Hematopoietic multipotent progenitor cell treated with erythropoietin and hydrocortisone succinate and interleukin-3 and kit ligand, for 17 days (in vitro differentiated cells): ENCODE results near the gene NDST3.

ENCODE experiments used
- DNase-seq: peaks from one replicate; pipeline ENCODE4 v3.0.0-alpha.2; 2015; ENCODE audit warnings: low spot score

Gene NDST3

DNA sequence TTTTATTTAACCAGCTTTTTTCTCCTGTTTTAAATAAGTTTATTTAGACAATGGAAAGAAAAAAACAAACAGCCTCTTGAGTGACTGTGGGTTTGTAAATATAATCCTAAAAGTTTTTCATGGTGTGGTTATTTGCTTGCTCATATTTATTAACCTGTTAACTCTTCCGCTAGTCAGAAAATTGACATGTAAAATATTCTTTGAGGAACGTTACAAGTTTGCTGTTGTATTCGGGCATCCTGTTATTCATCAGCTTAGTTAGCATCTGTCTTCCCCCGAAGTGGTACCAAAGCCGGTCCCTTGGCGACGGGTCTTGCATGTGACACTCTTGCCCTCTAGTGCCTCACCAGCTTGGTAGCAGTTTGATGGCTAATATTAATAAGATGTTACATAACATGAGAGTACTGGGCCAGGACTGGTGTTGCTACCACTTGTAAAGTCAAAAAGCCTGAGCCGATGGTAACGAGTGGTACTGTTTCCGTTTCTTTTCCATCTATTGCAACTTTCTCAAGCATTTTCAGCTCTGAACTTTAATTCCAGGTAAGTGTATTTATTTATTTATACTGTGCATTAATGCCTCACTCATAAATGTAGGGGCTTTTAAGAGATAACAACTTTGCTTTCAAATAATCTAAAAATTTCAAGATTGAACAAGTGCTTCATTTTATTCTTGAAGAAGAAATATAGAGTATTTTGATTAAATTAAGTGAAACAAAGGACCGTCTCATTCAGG lies at the start of gene NDST3:
Gene NDST3 (plus strand): TSS at position 434 of the 733 bp plus-strand sequence. CDS start 19,425 bp downstream, outside the sequence.
- DNase-seq = no peak

DNA sequence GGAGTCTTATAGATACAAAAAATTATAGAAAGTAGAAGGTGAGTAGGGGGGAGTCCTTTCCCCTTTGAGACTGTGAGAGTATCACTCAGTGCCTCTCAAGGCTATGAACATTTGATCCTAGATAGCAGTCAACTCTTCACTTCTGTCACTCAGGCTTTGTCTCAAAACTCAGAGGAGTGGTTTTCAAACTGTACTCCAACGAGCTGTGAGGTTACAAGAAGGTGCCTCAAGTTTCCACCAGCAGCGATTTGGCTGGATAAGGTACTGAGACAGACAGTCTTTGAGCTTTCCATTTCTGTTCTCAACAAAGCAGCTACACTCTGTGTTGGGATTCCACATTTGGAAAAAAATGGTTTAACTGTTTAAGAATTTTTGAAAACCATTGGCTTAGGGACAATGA lies 48.0 kb upstream of the NDST3 start:
- DNase-seq = no peak

DNA sequence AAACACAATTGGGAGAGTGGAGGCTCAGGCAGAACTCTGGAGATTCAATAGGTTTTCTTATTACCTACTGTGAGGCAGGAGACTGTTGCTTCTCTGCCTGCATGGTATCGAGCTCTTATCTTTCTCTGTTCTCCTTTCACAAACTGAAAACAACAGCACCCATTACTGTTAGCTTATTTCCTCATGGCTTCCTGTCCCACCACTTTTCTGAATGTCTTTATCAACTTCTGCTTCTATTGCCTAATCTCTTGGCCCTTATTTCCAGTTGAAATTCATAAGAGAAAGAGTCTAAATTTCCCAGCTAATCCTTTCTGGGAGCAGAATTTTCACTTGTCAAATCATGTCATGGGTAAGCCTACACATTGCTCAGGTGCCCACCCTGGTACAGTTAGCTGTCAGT lies 46.8 kb upstream of the NDST3 start:
- DNase-seq = no peak

DNA sequence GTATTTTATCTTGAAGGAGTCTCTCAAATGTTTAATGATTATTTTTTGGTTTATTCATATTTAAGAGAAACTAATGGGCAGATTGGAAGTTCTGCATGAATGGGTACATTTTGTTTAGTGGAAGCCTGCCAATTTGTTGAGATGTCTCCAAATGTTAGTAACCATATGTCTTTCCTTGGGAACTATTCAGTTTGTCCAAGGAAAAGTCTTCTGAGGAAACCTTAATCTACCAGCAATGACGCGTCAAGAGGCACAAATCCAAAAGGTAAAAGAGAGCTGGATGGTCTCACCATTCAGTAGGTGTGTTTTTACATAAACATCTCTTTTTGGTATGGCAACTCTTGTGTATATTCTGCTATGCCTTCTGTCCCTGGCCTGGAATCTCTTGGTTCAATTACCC lies 37.4 kb upstream of the NDST3 start:
- no peak for DNase-seq

DNA sequence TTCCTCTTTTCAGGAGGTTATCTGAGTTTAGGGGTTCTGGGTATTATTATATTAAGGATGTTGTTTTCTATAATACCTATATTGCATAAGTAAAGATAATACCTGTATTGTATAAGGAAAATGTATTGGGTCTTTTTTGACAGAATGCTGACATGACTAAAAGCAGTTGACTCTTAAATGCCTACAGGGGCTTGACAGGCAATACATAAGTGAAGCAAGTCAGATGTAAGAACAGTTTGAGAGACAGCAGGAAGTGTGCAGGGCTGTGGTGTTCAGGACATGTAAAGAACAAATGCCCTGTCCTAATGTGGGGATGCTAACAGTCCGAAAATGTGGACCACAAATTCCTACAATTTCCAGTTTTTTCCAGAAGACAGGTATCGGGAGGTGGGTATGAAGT lies 30.2 kb upstream of the NDST3 start:
- no peak for DNase-seq

DNA sequence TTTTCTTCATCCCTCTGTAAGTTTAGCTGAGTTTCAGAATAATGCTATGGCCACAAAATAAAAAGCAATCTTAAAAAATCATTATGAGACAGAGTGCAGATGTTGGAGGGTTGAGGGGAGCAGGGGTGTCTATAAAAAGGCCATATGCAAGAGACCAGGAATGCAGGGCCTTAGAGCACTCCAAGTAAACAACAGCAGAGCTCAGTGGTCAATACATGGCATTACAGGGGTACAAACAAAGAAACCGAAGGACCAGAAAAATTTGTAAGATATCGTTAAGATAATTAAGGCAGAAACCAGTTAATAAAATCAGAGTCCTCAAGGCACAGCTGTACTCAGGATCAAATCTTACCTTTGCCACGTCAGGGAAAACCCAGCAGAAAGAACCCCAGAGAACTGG lies 28.4 kb upstream of the NDST3 start:
- DNase-seq = no peak

DNA sequence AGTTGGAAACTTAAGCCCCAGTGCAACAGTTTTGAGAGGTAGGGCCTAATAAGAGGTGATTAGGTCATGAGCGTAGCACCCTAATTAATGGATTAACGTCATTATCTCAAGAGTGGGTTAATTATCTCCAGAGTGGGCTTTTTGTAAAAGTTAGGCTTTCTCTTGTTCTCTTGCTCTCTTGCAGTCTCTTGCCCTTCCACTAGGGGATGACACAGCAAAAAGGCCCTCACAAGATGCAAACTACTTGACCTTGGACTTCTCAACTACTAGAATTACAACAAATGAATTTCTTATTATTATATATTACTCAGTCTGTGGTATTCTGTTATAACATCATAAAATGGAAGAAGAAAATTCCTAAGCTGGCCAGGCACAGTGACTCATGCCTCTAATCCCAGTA lies 22.1 kb upstream of the NDST3 start:
- DNase-seq = no peak

DNA sequence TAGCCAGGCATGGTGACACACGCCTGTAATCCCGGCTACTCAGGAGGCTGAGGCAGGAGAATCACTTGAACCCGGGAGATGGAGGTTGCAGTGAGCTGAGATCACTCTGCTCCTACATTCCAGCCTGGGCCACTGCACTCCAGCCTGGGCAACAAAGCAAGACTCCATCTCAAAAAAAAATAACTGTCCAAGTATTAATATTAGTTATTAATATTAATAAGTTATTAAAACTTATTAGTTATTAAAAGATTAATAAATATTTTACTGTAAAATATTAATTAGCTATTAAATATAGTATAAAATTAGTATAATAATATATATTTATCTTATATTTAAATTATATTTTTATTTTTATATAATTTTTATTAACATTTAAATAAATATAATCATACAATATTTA lies 19.5 kb upstream of the NDST3 start:
- DNase-seq = no peak

DNA sequence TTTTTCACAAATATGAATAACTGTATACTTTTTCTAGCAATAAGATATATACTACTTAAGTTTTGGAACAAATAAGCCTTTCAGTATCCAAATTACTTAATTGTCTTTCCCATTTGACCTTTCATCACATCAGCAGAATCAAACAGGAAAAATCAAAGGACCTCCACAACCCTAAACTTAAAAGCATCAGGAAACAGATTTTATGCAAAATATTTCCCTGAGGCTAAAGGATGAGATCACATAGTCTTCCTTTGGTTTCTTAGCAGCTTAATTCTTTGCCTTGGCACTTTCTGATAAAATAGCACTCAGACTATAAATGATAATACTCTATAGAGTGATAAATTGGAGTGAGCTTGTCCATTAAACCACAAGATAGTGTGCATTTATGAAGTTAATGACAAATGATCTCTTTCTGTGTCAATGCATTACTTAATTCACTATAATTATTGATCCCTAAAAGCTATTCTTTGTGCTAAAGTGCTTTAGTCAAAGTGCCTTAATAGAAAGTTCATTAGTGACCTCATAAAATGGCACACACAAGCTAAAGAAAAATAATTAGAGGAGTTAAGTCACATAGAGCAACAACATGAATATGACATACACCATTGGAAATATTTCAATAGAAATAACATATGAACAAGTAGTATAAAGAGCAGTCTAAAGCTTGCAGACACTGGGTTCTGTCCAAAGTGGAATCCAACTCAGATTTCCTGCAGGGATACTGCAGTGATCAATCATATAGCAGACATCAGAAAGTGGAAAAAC lies 15.7 kb upstream of the NDST3 start:
- DNase-seq = no peak

DNA sequence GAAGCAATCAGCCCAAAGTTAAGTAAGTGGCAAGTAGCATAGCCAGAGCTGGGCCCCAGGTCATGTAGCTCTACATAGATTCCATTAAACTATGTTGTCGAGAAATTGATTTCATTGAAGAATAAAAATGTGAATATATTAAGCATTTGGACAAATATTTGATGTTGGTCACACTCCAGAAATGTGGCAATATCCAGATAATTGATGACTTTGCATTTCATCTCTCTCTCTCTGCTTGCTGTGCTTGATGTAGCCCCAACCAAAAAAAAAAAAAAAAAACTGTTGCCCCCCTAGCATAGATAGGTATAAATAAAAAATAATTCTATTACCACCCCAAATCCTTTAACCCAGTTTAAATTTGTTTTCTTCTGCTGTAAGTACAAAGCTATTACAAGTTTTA lies 7.5 kb upstream of the NDST3 start:
- no peak for DNase-seq

DNA sequence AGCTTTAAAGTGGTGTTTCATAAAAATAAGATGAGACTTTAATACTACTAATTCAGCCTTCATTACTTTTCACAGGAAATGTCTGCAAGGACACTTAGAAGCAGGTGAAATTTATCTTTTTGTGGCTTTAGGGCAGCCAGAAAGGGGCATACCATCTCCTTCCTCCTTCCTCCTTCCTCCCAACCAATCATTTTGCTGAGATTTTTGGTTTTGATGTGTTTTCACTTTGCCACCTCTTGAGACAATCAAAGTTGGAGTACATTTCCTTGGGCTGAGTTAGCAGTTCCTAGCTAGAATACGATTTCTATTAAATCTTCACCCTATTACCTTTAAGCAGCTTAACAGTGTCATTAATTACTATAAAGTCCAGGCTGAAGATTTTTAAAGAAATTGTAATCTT lies 5.1 kb upstream of the NDST3 start:
- no peak for DNase-seq

DNA sequence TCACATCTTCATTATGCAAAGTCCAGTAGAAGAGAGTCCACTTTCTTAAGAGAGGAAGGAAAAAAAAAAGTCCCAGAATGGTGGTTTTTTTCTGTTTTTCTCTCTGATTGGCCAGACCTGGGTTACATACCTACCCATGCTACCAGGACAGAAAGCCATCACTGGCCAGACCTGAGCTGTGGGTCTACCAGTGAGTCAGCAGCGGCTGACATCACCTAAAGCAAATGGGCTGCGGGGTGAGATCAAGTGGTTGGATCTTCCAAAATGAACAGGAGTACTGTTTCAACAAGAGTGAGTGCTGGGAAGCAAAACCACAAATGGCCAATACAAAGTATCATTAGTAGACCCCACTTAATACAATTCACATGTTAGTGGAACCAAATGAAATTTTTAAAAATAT lies 1.6 kb upstream of the NDST3 start:
- DNase-seq = no peak

DNA sequence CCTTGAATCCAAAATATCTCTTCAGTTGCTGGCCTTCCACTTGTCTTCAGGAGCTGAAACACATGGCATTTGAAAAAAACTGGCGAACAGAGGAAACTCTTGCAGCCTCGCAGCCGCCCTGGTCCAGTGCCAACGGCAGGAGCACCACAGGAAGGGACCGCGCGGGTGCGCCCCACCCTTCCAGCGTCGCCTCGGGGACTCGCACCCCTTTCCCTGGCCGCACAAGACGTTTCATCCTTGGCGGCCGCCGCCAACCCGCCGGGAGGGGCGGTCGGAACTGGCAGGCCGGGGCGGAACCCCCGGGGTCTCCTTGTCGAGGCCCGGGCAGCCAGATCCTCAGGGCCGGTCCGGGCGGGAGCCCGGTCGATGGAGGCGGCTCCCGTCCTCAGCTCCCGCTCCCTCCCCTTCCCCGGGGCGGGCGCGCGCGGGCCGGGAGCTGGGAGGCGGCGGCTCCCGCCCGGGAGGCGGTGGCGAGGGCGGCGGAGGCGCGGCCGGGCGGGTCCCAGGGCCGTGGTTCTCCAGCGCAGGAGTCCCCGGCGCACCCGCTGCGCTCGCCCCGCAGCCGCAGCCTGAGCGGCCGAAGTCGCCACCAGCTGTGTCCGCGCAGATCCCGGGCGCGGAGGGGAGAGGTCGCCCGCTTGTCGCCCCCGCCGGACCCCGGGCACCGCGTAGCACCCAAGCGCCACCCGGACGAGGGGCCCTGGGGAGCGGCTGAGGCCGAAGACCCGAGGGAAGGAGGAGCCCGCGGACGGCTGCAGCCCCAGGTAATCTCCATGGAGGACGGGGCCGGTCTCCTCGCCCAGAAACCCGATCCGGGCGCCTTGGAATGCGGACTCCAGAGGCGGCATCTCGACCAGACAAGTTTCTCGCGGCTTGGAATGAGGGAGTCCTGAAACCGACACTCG lies 886 bp upstream of the NDST3 start:
- no peak for DNase-seq

DNA sequence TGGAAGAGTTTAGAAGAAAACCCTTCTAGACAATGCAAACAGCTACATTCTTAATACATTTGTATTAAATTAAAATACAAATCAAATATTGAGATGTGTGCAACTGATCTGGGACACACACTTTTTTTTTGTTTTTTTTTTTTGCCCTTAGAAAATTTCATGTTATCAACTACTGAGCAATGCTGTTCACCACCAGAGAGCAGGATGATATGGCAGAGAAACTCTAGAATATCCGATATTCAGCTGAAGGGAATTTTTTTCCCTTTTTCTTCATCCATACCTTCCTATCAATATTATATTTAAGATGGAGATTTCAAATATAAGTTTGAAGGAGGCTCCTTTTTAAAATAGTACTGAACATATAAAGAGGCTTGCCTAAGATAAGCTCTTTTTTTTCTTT lies 1.0 kb downstream of the NDST3 start:
- DNase-seq = no peak

DNA sequence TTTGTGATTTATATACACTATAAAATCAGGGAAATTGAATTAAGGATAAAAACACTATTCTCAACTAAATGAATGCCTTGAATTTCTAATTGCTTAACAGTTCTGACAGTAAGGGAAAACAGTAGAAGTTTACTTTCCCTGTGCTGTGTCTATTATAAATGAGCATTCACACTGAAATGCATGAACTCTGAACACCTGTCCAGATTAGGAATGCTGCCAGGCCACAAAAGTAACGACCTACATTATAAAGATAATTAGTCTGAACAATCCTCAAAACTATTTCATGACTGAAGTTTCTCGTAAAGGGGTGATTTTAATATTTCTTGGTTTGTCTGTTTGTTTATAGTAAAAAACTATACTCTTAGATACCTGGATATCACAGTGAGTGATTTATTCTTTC lies 2.0 kb downstream of the NDST3 start:
- no peak for DNase-seq

DNA sequence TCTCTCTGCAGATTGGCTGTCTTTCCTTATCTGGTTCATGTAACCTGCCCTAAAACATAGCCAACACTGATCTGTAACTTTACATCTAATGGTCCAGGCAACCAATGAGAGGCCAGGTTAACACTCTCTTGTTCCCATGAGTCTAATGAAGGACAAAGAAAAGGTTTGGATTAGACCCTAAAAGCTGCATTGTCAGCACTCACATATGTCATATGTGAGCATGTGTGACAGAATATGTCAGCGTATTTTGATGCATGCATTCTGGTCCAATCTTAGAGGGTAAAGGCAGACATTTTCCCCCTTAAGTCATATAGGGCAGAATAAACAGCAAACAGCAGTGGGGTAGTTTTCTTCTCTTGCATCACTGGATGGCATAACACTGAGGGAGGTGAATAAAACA lies 3.7 kb downstream of the NDST3 start:
- no peak for DNase-seq

DNA sequence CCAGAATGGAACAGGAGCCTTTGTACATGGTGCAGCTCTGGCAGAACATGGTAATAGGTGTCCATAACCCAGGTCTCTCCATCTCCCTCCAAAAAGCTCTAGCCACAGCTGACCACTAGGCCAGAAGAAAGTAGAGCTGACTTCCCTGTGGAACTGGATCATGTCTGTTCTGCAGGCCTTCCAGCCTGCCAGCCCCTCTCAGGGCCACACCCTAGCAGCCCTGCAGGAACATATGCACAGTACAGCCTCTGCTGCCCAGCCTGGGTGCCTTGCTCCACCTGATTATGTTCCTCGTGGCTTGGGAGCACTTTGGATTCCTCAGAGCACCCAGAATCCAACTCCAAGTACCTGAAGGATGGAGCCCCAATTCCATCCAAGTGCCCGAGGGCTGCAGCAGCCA lies 12.0 kb downstream of the NDST3 start:
- no peak for DNase-seq

DNA sequence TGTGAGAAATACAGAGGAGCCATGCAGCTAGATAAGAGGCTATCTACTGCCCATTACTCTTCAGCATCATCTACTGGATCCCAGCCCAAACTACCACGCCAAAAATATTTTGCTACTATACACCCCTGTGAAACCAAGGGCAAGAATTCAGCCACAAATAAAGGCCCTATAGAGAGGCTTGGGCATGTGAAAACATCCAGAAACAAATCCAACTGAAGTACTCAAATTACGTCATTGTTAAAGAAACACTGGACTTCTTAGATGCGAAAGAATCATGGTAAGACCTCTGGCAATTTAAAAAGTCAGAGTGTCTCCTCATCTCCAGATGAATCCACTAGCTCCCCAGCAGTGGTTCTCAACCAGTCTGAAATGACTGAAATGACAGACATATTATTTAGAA lies 12.8 kb downstream of the NDST3 start:
- no peak for DNase-seq

DNA sequence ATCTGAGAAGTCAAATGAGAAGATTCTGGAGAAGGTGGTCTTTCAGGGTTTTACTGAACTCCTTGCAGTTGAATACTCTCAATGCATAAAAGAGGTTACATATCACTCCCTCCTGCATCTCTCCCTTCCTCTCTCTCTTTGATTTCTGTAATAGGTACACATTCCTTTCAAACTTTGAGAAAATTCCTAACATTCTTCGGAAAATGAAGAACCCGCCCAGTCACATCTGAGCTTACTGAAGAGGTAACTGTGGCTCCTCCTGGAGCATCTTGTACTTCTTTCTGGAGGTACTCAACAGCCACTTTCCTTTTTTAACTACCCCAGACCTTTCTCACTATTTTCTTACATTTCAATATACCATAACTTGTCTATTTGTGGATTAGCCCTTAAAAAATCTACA lies 24.7 kb downstream of the NDST3 start:
- DNase-seq = no peak

DNA sequence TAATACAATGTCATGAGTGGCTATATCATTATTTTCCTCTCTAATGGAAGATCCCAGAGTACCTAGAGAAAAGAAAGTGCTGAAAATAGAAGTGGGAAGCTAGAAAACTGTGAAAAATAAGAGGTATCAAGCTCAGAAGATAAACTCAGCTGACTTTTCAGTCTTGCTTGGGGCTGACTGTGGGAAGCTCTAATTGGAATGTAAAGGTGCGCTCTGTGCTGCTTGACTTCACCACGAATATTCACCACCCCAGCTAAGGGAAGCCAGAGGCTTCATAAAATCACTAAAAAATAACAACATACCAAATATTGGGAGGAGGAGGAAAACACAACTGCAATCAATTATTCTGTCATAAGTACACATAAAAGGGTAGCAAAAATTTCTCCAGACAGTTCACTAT lies 25.1 kb downstream of the NDST3 start:
- DNase-seq = no peak

DNA sequence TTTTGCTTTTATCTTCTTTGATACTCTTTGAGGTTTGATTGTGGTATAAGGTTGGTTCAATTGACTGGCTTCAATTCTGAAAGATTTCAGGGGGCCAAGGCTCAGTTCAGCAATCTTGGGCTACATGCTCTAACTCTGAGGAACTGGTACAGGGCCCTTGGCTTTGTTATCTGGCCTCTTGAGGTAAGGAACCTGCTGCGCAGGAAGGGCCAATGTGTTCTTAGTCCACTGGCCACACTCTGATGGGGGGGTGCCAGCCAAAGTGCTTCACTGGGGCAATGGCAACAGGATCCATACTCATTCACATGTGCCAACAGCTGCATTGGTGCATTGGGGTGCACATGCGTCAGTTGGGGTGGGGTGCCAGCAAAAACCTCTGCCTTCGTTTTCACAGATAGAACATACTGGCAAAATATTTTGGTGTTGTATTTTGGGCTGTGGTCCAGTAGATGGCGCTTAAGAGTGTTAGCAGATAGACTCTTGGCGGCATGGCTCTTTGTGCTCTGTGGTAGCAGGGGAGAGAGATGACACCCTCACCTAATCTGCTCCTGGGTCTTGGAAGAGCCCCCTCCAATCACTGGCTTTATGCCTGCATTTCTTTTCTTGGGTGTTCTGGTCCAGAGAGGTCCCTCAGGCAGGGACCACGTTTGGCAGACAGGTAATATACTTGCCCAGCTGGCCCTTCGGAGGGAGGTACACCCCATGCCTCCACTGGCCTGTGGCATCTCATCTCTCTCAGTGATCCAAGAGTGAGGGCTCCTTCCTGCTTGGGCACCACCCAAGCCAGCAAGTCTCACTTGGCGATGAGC lies 42.9 kb downstream of the NDST3 start:
- no peak for DNase-seq

DNA sequence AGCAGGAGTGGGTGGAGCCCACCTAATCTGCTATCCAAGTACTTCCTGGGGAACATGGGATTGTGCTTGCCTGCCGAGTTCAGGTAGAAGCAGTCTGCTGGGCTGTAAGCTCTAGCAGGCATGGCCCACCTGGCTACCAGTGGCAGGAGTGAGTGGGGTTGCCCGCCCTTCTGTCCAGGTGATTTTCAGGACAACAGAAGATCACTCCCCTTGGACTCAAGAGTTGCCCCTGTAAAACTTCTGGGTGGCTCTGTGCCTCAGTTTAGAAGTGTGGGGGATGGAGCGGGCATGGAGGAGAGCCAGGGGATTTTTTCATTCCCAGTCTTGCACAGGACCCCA lies 43.5 kb downstream of the NDST3 start:
- no peak for DNase-seq
